GM18499 (cell line): ENCODE results near the gene ELF1.

Experiments
- ATAC-seq: cut with Tn5 transposase; IDR thresholded peaks from one replicate; pipeline ENCODE4 v1.9.1; 2021; ENCODE audit warnings: moderate number of reproducible peaks; ENCODE audit not compliant: insufficient read depth, unreplicated experiment

ELF1 gene

DNA sequence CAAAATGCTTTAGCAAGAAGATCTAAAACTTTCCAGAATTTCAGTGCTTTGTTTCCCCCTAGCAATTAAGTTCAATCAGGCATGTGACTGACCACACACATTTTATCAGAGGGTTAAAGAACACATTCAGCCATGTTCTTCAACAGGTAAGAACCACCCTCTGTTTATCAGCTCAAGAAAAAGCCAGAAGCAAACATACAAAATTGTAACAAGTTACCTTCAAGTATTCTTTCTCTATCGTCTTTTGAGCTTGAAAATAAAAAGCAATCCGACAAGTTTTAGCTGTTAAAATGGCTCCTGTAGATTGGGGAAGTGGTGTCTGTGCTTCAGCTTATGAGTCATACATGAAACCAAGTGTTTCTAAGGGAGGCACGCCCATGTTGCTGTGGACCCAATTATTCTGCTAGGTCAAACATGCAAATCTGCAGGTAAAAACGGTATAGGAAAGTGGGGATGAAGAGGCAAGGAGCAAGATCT is at the start of gene ELF1:
TSS of gene ELF1 (minus strand) at position 306 of the 477 bp plus-strand sequence. CDS start 37,262 bp downstream, outside the sequence.
- peak; percentile 75 for ATAC-seq

DNA sequence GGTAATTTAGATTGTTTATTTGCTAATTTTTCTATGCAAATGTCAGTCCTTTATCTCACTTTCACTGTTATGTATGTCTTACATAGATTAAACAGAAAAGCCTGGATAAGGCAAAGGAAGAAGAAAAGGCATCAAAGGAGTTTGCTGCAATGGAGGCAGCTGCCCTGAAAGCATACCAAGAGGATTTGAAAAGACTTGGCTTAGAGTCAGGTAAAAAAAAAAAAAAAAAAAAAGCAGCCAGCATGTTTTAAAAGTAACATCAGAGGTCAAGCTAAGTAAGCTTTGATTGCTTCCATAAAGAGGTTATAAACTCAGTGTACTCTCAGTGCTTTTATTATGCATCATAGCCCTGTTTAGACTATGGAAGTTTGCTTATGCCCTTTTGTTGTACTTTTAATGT is 46.0 kb upstream of the ELF1 start:
- no peak for ATAC-seq

DNA sequence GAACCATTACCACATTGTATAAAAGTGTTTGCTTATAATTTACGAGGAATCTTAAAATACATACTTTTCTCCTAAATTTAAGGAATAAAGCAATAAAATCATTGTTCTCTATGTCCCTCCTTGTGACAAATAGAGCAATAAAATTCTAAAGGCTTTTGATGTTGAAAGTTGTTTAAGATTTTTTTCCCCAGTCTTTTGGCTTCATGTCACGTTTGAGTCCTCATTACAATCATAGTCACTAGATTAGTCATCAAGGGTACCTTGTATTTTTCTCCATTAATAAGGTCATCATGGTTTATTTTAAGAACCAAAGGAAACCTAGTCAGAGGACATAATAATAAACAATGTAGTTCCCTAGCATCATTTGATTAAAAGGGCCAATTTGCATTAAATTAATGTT is 45.4 kb upstream of the ELF1 start:
- ATAC-seq: no peak

DNA sequence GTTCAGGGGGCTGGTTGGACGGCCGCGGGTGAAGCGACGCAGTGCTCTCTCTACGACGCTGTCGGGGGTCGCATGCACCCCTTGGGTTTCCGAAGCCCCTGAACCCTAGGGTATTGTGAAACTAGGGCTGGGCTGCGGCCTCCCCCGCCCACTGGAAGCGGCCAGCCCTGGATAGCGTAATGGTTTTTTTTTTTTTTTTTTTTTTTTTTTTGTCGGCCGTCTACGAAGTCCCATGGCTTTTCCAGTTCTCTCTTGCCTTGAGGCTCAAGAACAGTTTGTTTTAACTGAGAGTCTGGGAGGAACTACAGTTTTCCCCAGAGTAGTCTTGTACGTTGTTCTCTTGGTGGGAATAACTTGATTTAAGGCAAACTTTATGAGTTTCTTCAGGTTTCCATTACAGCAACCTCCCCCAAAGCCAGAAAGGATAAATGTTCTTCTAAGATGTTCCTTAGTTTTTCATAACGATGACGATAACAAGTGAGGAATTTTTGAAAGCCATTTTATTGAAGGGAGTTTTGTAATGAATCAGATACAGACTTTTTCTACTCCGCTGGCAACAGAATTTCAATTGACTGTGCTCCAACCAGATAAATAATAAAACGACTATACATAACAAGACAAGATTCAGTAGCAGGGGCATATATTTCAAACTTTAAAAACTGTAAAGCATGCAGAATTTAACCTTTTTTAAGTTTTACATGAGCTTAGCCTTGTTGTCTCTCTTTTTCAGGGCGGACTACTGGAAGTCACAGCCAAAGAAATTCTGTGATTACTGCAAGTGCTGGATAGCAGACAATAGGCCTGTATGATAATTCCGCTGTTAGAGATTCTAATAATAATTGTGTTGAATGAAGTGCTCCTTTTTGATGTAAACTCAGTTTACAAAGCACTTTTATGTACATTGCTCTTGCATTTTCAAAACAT is 43.1 kb upstream of the ELF1 start:
- peak; percentile 23 for ATAC-seq

DNA sequence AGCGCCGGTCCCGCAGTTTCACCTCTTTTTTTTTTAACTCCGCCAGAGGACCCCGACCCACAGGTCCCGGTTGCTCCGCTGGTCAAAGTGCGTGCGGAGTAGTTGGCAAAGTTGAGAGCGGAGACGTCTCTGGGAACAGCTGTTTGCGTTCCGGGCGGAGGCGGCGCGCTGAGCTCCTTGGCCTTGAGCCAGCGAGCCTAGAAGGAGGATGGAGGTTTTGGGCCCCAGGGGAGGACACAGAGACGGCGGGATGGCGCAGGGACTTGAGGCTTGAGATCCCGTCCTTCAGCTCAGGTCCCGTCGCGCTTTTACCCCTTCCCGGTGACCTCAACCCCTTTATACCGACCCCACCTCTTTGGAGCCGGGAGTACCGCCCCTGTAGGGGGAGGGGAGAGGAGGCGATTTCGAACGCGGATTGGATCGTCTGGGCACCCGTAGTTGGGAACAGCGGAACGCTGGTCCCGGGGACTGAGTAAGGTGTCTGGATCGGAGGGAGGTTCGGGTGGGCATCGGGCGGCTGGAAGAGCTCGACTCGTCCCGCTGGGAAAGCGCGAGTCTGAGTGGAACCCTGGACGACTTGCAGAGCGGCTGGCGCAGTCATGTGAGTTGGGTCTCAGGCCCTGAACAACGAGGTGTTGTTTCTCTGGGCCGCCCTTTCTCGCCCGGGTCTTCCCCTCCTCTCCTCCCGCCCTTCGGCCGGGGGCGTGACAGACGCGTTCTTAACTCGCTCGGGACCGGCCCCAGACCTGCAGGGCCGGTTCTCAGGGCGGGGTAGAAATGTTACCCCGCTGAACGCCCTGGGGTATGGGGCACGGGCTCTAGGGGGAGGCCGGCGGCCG is 42.2 kb upstream of the ELF1 start, which contains the start of gene WBP4:
TSS of gene WBP4 (plus strand) at position 435 of the 839 bp plus-strand sequence. CDS start at position 600, 165 bp downstream.
- peak; percentile 66 for ATAC-seq

DNA sequence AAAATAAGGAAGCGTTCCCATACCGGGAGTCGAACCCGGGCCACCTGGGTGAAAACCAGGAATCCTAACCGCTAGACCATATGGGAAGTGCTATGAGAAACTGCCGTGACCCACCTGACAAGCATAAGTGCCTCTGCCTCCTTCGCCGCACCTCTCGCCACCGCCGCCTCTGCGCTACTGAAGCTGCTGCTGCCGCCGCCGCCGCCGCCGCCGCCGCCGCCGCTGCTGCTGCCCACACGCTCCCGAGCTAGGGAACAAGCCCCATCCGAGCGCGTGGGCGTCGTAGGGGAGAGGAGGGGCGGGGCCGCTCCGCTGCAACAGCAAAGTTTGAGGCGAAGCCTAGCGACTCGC is 41.6 kb upstream of the ELF1 start:
- peak; percentile 5 for ATAC-seq

DNA sequence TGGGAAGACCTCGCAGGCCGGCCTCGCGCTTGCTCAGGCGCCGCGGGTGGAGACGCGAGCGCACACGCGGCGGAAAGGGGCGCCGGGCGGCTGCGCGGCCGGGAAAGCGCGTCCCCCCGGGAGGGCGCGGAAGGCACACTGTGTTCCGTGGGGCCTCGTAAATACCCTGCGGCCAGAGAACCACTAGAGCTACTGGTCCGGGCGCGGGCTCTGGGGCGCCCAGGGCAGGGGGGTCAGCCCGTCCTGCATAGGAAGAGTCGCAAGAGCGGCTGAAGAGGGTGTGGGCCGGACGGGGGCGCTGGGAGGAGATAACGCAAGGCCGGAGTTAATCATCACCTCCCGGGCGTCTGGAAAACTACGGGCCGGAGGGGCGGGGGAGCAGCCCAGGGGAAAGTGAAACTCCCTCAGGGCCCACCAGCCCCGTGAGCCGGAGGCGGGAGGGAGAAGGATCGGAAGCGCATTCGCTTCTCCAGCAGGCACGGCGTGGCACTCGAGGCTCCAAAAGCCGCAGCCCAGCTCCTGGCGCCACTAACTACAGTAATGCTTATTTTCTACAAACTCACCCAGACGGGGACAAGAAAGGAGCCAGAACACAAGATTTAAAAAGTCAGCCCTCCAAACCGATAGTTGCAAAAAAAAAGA is 41.1 kb upstream of the ELF1 start:
- ATAC-seq: peak; percentile 22

DNA sequence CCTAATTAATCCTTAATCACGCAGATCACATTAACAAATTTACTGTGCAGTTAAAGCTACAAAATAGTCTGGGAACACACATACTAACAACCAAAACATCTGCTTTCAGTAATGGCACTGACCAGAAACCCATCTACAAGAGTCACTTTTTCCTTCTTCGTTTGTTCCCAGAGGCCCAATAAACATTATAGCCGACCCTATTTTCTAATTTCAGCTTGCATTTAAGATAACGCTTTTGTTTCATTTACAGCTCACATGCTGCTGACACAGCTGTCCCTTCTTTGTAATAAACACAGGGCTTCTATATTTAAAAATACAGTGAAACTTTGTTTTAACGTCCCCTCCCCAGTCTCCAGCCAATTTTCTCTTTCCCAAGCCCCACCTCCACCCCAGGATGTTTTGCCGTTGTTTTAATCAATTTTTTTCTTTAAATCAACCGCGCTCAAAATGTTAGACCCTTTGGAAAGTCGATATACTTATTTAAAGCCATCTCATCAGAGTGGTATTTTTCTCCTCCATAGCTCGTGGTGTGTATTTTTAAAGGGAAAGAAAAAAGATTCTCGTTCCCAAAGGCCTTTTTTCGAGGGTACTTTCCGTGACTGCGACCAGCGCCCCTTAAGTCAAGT is 40.5 kb upstream of the ELF1 start:
- no peak for ATAC-seq

DNA sequence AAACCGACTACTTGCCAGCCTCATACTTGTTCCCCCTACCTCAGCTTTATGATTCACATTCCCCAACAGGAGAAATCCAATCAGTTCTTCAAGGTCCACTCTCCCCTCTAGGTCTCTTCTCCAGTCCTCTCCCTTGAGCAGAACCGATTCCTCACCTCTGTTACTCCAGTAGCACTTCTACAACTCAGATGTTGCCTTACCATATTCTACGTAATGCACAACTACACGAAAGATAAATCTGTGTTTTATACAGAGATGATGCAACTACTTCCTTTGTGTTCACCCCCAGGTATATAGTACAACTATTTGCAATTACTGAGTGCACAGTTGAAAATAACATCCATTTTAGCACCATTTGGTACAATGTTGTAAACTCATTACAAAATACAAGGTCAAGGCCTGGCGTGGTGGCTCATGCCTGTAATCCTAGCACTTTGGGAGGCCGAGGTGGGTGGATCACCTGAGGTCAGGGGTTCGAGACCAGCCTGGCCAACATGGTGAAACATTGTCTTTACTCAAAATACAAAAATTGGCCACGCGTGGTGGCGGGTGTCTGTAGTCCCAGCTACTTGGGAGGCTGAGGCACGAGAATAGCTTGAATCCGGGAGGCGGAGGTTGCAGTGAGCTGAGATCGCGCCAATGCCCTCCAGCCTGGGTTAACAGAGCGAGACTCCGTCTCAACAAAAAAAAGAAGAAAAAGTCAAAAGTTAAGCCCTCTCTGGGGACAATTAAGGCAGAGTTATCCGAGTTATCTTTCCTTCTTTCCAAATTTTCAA is 39.4 kb upstream of the ELF1 start:
- ATAC-seq: no peak

DNA sequence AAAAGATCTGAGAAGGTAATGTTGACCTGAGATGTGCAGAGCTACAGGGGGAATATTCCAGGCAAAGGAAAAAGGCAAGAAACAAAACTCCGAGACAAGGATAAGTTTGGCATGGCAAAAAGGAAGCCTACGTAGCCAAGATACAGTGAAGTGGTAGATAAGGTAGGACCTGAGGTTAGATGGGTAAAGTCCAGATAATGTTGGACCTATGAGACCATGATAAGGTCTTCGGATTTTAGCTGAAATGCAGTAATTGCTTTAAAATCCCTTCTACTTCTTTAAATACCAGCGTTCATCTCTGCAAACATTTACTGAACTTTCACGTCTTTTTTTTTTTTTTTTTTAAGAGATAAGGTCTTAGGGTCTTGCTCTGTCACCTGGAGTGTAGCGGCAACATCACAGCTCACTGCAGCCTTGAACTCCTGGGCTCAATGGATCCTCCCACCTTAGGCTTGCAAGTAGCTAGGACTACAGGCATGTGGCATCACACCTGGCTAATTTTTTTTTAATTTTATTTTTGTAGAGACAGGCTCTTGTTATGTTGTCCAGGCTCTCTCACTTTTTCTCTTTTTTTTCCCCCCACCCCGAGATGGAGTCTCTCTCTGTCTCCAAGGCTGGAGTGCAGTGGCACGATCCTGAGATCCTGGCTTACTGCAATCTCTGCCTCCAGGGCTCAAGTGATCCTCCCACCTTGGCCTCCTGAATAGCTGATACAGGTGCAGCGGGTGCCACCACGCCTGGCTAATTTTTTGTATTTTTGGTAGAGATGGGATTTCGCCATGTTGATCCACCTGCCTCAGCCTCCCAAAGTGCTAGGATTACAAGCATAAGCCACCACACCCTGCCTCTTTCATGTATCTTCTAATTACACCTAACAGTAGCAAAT is 38.0 kb upstream of the ELF1 start:
- no peak for ATAC-seq

DNA sequence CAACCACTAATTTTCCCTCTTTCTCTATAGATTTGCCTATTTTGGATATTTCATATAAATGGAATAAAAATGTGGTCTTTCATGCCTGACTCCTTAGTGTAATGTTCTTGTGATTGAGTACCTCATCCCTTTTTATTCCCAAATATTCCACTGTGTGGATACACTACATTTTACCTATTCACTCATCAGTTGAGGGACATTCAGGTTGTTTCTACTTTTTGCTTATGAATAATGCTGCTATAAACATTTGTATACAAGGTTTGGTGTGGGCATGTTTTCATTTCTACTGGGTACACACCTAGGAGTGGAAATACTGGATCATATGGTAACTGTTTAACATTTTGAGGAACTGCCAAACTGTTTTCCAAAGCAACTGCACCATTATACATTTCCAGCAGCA is 37.1 kb upstream of the ELF1 start:
- ATAC-seq: no peak

DNA sequence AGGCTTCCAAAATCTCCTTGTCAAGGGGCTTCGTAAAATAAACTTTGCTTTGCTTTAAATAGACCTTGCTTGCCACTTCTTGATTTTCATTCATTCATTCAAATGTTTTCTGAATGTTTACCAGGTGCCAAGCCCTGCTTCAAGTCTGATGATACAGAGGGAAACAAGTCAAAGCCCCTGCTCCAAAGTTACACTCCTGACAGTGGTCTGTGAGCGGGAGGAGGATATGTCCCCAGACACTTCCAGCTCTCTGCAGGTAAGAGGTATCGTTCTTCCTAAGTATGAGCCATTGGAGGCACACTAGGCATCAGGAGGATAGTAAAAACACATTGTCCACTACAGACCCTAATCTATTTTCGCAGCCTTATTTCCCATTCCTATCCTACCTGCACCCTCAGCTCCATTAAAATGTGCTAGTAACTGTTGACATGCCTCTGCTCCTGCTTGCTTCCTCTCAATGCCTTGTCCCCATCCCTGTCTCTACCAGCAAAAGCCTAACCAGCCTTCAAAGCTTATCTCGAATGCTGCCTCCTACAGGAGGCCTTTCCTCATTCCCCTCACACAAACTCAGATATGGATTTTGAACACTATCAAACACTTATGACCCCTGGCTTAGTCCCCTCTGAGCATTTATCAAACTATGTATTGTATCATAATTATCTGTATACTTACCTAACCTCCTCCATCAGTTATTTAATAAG is 36.0 kb upstream of the ELF1 start:
- no peak for ATAC-seq

DNA sequence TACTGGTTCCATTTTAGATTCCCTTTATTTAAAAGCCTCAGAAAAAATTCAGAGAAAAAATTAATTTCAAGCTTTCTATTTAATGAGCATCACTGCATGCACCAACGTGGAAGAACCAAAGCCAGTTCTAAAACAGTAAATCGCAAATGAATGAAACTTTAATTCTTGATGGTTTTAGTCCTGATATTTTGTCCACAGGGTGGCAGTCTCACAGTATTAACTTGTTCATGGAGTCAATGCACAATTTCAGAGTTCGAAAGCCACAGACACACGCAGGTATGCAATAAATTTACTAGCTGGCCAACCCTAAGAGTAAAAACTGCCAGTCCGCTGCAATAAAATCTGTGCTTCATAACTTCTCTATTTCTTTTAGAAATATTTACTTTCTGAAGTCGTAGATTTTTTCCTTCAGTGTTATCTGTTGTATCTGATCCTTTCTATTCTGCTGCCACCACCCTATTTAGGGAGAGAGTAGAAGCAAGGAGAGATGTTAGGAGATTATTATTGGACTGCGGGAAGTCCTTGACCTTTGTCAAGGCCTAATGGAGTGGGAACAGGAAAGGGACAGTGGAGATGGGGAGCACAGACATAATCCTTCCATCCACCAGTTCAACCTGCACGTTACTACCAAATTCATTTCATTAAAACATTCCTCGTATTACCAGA is 35.2 kb upstream of the ELF1 start:
- ATAC-seq: no peak

DNA sequence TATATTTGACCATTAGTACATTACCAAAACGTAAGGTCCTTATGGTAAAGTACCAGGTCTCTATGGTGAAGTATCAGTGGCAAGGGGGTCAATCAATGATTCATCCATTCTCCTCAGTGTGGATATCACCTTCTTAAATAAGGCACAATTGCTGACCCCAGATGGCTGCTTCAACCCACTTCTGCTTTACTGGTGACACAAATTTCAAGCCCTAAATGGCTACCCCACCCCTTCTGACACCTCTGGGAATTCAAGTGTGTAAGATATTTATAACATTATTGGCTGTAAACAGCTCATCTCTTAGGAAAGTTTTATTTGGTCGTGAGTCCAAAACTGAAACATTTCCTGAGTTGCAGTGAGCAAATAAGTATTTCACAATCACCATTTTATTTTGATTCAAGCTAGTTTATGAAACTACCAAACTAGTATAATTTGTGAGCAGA is 34.3 kb upstream of the ELF1 start:
- ATAC-seq: peak; percentile 52

DNA sequence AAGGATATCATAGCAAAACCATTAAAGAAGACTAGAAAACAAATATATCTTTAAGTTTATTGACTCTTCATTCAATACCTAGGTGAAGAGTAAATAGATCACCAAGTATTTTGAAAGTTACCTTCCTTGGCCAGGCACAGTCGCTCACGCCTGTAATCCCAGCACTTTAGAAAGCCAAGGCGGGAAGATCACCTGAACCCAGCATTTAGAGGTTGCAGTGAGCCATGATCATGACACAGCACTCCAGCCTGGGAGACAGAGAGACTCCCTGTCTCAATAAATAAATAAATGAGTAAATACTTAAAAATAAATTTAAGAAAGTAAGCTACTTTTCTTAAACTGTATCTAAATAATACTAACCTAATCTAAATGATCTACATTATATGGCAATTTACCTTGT is 33.3 kb upstream of the ELF1 start:
- ATAC-seq: no peak

DNA sequence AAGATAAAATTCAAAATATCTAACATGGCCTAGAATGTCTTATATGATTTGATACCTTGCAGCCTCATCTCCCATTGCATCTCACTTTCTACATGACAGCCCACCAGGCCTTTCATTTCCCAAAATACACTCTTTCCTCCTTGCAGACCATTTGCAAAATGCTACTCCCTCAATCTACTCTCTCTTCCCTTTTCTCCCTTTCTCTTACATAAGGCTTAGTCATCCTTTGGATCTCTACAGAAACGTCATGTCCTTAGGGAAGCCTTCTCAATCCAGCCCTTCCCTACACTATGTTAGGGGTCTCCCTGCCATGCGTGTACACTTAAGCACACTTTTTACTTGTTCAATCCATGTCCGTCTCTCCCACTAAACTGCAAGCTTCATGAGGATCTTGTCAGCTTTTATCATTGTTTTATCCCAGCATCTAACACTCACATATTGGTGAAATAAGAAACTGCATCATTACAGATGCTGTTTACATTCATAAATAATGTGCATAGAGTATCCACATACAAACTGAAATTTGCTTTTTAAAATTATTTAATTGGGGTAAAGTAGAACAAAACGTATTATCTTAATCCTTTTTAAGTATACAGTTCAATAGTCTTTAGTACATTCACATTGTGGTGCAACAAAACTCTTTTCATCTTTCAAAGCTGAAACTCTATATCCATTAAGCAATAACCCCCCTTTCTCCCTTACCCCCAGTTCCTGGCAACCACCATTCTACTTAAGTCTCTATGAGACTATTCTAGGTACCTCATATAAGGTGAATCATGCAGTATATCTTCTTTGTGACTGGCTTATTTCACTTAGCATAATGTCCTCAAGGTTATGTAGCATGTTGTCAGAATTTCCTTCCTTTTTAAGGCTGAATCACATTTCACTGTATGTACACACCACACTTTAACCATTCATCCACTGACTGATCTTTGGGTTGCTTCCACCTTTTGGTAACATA is 30.6 kb upstream of the ELF1 start:
- no peak for ATAC-seq
